ENCODE results near the gene EPC2. TPM values are rescaled to one million over a fixed set of nuclear protein-coding genes. Genes with fewer than 3 reads are reported as not detected.
A peak's percentile ranks its signal among the peaks of the same experiment; 100 is the strongest.
"Not testable (repeated sequence)": the region's sequence is repeated elsewhere in the genome, so short reads cannot be mapped to it uniquely, and the experiment has no call there.

Gene EPC2
- total RNA-seq, 1 donor from 2014 or later, result 39.2 TPM

GRCh38 chr2:148645539-148646230, 1.1 kb downstream of the EPC2 start:
- Mint-ChIP-seq H3K36me3 (ENCODE audit: unreplicated experiment) (no peaks in the 10 kb centered on the region), H3K4me1 (ENCODE audit: unreplicated experiment) (peaks cover 38% of the 10 kb centered on the region), H3K4me3 (ENCODE audit: unreplicated experiment) (peak overlapping the region; percentile 84), H3K9me3 (ENCODE audit: unreplicated experiment) (no peaks in the 10 kb centered on the region), H3K27ac (ENCODE audit: unreplicated experiment) (peak overlapping the region; percentile 99), H3K27me3 (ENCODE audit: unreplicated experiment) (peaks cover 2% of the 10 kb centered on the region)
- DNase-seq (ENCODE audit: extremely low spot score, unreplicated experiment), result peak; percentile 84
- TF ChIP-seq, protein P1, sequence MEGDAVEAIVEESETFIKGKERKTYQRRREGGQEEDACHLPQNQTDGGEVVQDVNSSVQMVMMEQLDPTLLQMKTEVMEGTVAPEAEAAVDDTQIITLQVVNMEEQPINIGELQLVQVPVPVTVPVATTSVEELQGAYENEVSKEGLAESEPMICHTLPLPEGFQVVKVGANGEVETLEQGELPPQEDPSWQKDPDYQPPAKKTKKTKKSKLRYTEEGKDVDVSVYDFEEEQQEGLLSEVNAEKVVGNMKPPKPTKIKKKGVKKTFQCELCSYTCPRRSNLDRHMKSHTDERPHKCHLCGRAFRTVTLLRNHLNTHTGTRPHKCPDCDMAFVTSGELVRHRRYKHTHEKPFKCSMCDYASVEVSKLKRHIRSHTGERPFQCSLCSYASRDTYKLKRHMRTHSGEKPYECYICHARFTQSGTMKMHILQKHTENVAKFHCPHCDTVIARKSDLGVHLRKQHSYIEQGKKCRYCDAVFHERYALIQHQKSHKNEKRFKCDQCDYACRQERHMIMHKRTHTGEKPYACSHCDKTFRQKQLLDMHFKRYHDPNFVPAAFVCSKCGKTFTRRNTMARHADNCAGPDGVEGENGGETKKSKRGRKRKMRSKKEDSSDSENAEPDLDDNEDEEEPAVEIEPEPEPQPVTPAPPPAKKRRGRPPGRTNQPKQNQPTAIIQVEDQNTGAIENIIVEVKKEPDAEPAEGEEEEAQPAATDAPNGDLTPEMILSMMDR (IDR thresholded peaks at IDR 0.05), result no peak

DNA sequence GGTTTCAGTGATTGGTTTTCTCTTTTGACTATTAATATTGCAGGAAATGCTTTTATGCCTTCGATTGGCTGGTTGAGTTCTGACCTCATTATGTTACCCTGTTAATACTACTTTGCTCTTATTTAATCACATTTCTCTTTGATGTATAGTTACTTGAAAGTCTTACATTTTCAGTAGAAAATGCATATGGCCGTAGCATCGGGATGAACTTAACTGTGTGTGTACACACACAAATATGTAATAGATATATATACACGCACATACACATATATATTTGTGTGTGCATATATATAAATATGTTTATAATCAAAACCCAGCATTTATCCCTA, 1.6 kb downstream of the EPC2 start:
- peaks cover 40% of the 10 kb centered on the region for H3K4me1 Mint-ChIP-seq (ENCODE audit: unreplicated experiment)
- peak overlapping the region; percentile 80 for H3K27ac Mint-ChIP-seq (ENCODE audit: unreplicated experiment)
- no peaks in the 10 kb centered on the region for H3K9me3 Mint-ChIP-seq (ENCODE audit: unreplicated experiment)
- H3K4me3 Mint-ChIP-seq (ENCODE audit: unreplicated experiment), result peak overlapping the region; percentile 84
- TF ChIP-seq, protein P1 (IDR thresholded peaks at IDR 0.05), result no peak
- no peaks in the 10 kb centered on the region for H3K36me3 Mint-ChIP-seq (ENCODE audit: unreplicated experiment)
- no peak for DNase-seq (ENCODE audit: extremely low spot score, unreplicated experiment)
- peaks cover 2% of the 10 kb centered on the region for H3K27me3 Mint-ChIP-seq (ENCODE audit: unreplicated experiment)

- H3K36me3 Mint-ChIP-seq (ENCODE audit: unreplicated experiment); H3K27me3 Mint-ChIP-seq (ENCODE audit: unreplicated experiment); H3K4me3 Mint-ChIP-seq (ENCODE audit: unreplicated experiment); DNase-seq (ENCODE audit: extremely low spot score, unreplicated experiment); H3K9me3 Mint-ChIP-seq (ENCODE audit: unreplicated experiment); H3K27ac Mint-ChIP-seq (ENCODE audit: unreplicated experiment): not testable (repeated sequence)
- peaks cover 49% of the 10 kb centered on the region for H3K4me1 Mint-ChIP-seq (ENCODE audit: unreplicated experiment)
These were observed 3.2 kb downstream of the EPC2 start for GRCh38 chr2:148647711-148648110.

DNA sequence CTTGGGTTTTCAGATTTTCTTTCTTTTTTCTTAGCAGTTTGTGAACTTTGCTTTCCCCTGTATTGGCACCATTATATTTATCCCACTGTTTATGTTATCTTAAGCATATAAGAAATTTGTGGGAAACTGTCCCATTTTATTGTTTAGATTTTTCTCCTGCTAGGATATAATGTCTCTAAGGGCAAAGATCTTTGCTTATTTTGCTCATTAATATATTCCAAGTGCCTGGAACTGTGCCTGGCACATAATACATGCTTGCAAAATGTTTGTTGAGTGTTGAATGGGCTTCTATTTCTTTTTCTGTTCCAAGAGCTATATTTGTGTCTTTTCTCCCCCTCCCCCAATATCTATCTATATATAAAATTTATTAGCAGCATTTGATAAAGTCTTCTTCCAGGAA, 5.4 kb downstream of the EPC2 start:
- Mint-ChIP-seq H3K4me3 (ENCODE audit: unreplicated experiment) (no peak overlapping the region), H3K27ac (ENCODE audit: unreplicated experiment) (no peak overlapping the region), H3K4me1 (ENCODE audit: unreplicated experiment) (peaks cover 44% of the 10 kb centered on the region), H3K27me3 (ENCODE audit: unreplicated experiment) (no peaks in the 10 kb centered on the region), H3K36me3 (ENCODE audit: unreplicated experiment) (no peaks in the 10 kb centered on the region), H3K9me3 (ENCODE audit: unreplicated experiment) (no peaks in the 10 kb centered on the region)
- TF ChIP-seq, protein P1 (IDR thresholded peaks at IDR 0.05), result no peak
- no peak for DNase-seq (ENCODE audit: extremely low spot score, unreplicated experiment)

- H3K27ac Mint-ChIP-seq (ENCODE audit: unreplicated experiment), result no peak overlapping the region
- no peak for DNase-seq (ENCODE audit: extremely low spot score, unreplicated experiment)
- H3K4me1 Mint-ChIP-seq (ENCODE audit: unreplicated experiment), result peaks cover 44% of the 10 kb centered on the region
- H3K9me3 Mint-ChIP-seq (ENCODE audit: unreplicated experiment), result no peaks in the 10 kb centered on the region
- H3K36me3 Mint-ChIP-seq (ENCODE audit: unreplicated experiment), result no peaks in the 10 kb centered on the region
- no peaks in the 10 kb centered on the region for H3K27me3 Mint-ChIP-seq (ENCODE audit: unreplicated experiment)
- TF ChIP-seq, protein P1 (IDR thresholded peaks at IDR 0.05), result no peak
- H3K4me3 Mint-ChIP-seq (ENCODE audit: unreplicated experiment), result no peak overlapping the region
These were observed 6.3 kb downstream of the EPC2 start for GRCh38 chr2:148650881-148651280.

Measured in osteocyte (in vitro differentiated cells).